Right hindlimb (tissue), 1 donor: ENCODE measurements around the gene RNF208.

ENCODE experiments used
- DNase-seq: peaks from one replicate; pipeline ENCODE4 v3.0.0-alpha.2; 2018

The RNF208 gene

GRCh38 chr9:137211532-137211931, 10.5 kb downstream of the RNF208 start:
- DNase-seq: no peak

GRCh38 chr9:137206602-137207001, 15.4 kb downstream of the RNF208 start:
- no peak for DNase-seq

DNA sequence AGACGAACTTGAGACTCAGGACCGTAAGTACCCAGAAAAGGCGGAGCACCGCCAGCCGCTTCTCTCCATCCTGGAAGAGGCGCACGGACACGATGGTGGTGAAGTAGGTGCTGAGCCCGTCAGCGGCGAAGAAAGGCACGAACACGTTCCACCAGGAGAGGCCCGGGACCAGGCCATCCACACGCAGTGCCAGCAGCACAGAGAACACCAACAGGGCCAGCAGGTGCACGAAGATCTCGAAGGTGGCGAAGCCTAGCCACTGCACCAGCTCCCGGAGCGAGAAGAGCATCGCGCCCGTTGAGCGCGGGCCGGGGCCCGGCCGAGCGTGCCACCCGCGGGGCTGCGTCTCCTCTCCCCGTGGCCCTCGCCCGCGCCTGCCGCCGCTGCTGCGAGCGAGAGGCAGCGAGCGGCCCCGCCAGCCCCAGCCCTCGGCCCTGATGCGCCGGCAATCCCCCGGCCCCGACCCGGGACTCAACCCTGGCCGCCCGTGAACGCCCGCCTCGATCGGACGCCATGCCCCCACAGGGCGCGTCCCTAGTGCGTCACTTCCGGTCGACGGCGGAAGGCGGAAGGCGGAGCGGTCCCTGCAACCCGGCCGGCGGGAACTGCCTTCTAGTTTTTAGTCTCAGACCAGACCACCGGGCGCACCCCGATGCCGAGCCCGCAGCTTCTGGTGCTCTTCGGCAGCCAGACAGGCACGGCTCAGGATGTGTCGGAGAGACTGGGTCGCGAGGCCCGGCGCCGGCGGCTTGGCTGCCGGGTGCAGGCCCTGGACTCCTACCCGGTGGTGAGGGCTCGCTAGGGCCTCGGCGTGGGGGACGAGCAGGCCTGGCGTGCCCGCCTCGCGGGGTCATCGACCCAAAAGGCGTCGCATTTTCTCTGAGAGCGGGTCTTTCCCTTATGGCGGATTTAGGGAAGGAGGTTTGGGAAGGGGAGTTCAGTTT, 16.6 kb downstream of the RNF208 start, which contains the start of the genes NDOR1 and TMEM203:
TSS of gene NDOR1 (plus strand) at position 575 of the 944 bp plus-strand sequence. CDS start at position 653, 78 bp downstream.
TSS of gene TMEM203 (minus strand) at position 523 of the 944 bp plus-strand sequence. CDS start at position 289, 234 bp downstream.
- peak; percentile 93 for DNase-seq

GRCh38 chr9:137204731-137205125, 17.3 kb downstream of the RNF208 start:
- DNase-seq: no peak

GRCh38 chr9:137202966-137203365, 19.1 kb downstream of the RNF208 start:
- no peak for DNase-seq

DNA sequence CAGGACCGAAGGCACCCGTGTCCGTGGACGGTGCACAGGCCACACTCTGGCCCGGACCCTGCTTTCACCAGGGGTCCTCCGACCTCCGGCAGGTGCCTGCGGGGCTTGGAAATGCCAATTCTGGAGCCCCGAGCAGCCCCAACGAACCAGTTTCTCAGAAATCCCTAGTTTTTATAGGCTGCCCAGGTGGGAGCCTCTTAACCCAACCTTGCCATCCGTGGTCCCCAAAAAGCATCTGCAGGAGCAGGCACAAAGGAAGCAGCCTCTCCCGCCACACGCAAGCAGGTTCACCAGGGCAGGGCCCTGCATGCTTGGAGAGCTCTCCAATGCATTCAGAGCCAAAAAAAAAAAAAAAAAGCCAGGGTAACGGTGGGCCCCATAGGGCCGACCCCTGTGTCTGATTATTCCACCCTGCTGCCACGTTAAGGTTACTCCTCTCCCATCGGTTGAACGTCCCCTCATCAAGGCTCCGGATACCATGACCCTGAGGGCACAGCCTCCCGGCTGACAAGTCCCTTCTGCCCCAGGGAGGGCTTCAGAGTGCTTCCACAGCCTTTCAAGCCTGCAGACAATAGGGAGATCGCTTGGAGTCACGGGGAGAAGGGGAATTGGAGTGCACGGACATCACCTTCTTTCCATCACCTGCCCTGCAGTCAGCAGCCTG, 20.7 kb downstream of the RNF208 start:
- no peak for DNase-seq

DNA sequence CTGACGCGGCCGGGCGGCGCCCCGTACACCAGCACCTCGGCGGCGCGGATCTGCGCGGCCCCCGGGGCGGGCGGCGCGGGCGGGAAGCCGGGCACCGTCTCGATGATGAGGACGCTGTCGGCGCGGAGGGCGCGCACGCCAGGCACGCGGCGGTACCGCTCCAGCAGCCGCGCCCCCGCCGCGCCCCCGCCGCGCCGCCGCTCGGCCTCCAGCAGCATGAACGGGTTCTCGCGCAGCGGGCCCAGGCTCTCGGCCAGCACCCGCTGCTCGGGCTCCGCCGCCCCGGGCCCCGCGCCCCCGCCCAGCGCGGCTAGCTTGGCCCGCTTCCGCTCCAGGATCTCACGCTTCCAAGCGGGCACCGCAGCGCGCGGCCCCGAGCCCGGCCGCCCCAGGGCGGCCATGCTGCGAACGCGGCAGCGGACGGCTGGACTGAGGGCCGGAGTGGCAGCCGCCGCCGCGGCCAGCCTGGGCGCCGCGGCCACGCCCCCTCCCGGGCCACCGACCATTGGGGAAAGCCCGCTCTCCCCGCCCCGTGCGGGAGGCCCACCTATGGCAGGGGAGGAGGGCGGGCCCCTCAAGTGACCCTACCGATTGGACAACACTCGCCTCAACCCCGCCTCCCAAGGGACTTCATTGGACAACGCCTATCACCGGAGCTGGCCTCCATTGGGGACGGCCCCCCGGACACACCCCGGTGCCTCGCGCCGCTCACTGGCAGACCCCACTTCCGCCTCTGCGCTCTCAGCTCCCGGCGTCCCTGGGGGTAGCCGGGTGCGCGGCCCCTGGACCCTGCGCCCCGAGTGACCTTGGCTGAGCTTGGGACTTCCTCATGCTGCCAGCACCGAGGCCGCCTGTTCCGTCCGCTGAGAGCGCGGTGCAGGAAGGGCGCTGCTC, 21.5 kb downstream of the RNF208 start, which contains the start of gene TPRN:
TSS of gene TPRN (minus strand) at position 431 of the 894 bp plus-strand sequence. CDS start at position 401, 30 bp downstream.
- DNase-seq: peak; percentile 99

DNA sequence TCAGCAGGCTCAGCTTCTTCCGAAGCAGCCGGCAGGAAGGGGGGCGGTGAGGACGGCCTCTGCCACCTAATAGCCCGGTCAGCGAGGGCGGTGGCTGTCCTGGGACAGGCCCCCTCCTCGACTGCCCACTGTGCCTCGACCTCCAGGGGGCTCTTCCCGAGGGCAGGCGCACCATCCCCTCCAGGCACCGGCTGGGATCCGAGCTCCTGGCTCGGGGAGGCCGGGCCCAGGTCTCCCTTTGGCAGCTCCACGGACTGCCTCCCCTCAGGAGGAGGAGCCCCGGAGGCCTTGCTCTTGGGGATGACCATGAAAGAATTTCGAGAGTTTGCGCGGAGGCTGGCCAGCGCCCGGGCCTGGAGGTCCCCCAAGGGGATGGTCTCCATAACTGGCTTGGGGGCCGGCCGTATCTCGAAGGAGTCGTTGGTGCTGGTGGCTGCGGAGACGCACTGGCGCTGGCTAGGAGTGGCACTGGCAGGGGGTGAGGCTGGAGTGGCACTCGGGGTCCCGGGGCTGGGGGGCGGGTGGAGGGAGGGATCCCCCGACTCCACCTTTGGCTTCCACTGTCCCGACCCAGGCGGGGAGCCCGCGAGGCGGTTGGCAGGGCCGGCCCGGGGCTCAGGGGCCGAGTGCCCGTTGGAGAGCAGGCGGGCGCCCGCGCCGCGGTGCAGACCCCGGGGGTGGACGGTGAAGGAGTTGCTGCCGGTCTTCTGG, 22.5 kb downstream of the RNF208 start:
- no peak for DNase-seq

GRCh38 chr9:137198902-137199283, 23.1 kb downstream of the RNF208 start:
- no peak for DNase-seq

GRCh38 chr9:137198051-137198901, 23.8 kb downstream of the RNF208 start:
- no peak for DNase-seq

- DNase-seq: no peak
Observed at GRCh38 chr9:137195525-137196220, 26.4 kb downstream of the RNF208 start.

- DNase-seq: no peak
Observed at GRCh38 chr9:137194909-137195308, 27.1 kb downstream of the RNF208 start.

GRCh38 chr9:137194388-137194787, 27.7 kb downstream of the RNF208 start:
- DNase-seq: no peak

- DNase-seq: no peak
Observed at GRCh38 chr9:137193771-137194170, 28.3 kb downstream of the RNF208 start.

- no peak for DNase-seq
Observed at GRCh38 chr9:137192859-137193258, 29.2 kb downstream of the RNF208 start.

- DNase-seq: no peak
Observed at GRCh38 chr9:137192448-137192780, 29.6 kb downstream of the RNF208 start.

DNA sequence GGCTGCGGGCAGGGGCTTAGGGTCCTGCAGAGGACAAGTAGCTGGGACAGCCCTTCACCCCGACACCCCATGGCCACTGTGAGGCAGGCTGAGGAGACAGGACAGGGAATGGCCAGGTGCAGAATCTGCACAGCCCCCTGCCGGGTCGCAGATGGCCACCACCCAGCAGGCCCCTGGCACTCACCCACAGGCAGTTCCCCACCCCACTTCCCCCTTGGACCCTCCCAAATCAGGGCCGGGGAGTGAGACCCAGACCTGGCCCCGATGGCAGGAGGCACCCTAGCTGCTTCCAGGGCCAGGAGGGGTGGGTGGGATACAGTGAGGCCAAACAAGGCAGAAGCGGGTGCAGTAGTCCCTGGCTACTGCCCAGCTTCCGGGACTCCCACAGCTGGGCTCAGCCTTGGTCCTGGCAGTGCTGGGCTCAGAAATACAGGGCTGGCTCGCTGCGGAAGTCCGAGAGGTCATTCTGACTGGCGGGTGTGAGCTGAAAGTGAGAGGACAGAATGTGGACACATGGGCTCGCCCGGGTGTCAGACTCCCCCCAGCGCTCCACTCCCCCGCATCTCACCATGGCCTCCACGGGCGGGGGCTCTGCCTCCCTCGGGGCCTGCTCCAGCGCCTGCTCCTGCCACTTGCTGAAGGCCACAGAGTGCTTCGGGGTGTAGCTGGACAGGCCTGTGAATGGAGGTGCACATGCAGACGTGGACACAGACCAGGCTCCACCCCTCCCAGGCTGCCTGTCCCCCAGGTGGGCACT, 30.2 kb downstream of the RNF208 start:
- no peak for DNase-seq

- no peak for DNase-seq
Observed at GRCh38 chr9:137191245-137191644, 30.8 kb downstream of the RNF208 start.

DNA sequence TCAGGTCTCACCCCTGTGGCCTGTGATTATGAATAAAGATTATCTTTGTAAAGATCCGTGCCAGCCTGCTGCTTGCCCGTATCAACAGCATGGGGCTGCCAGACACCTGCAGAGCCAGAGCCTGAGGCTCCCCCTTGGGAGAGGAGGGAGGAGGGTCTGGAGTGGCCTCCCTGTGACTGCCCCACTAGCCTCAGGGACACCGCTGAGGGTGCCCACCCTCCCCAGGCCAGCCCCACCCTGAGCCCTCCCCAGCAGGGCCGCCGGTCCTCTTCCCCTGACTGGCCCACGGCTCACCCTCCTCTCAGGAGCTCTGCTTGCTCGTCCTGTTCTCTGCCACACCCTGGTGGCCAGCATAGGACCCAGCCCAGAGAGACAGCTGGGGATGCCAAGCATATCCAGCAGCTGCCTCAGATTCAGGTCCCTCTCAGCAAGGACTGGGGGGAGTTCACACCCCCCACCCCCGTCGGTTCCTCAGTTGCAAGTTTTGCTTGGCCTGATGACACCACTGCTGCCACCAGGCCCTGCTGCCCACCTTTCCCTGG, 31.7 kb downstream of the RNF208 start:
- DNase-seq: no peak
